ENCODE results near the gene SNRPD2.

Gene SNRPD2

DNA sequence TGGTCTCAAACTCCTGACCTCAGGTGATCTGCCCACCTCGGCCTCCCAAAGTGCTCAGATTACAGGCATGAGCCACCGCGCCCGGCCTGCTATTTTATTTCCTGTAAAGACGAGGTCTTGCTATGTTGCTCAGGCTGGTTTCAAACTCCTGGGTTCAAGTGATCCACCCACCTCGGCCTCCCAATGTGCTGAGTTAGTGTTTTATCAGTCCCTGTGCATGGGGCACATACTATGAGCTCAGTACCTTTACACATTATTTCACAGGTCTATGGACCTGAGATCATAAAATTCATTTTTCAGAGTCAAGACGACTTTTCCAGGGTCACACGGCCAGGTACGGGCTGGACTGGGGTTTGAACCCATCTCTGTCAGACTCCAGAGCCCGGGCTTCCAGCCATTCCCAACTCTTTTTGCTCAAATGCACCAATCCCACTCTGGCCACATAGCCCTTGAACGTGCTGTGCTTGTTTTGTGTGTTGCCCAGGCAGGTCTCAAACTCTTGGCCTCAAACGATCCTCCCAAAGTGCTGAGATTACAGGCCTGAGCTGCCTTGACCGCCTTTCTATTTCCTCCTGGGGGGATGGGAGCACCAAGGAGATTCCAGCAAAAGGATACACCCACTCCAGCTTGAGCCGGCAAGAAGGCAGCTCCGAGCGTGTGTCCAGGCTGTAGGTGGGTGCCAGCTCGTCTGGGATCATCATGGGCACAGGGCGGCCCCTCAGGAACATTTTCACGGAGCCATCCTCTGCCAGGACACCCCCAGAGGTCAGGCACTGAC lies 53.7 kb downstream of the SNRPD2 start:
- peak; percentile 27 for DNase-seq (ENCODE audit: low read depth)
- TF ChIP-seq, protein P1, sequence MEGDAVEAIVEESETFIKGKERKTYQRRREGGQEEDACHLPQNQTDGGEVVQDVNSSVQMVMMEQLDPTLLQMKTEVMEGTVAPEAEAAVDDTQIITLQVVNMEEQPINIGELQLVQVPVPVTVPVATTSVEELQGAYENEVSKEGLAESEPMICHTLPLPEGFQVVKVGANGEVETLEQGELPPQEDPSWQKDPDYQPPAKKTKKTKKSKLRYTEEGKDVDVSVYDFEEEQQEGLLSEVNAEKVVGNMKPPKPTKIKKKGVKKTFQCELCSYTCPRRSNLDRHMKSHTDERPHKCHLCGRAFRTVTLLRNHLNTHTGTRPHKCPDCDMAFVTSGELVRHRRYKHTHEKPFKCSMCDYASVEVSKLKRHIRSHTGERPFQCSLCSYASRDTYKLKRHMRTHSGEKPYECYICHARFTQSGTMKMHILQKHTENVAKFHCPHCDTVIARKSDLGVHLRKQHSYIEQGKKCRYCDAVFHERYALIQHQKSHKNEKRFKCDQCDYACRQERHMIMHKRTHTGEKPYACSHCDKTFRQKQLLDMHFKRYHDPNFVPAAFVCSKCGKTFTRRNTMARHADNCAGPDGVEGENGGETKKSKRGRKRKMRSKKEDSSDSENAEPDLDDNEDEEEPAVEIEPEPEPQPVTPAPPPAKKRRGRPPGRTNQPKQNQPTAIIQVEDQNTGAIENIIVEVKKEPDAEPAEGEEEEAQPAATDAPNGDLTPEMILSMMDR (conservative IDR thresholded peaks at IDR 0.05; ENCODE audit: control insufficient read depth, insufficient read depth, low read depth, low read length): no peak
- peak overlapping the region; percentile 78 for H3K4me3 ChIP-seq (ENCODE audit: control insufficient read depth, low read depth, low read length)

Data from fibroblast of mammary gland (primary cell).